ENCODE measurements around the gene DNAJC27. TPM values are rescaled to one million over a fixed set of nuclear protein-coding genes. Genes with fewer than 3 reads are reported as not detected.

DNAJC27 gene
- total RNA-seq, 1 experiment from 2014 or later = 5.4 TPM

- TF ChIP-seq NR2C2 (CRISPR knock-in tag; IDR thresholded peaks at IDR 0.05) (no peak), NR1H2 (CRISPR knock-in tag; IDR thresholded peaks at IDR 0.05) (no peak), ZNF425 (CRISPR knock-in tag; conservative IDR thresholded peaks at IDR 0.05) (no peak), TEAD4 (CRISPR knock-in tag; IDR thresholded peaks at IDR 0.05) (no peak), USF1 (CRISPR knock-in tag; IDR thresholded peaks at IDR 0.05) (no peak)
Measured at GRCh38 chr2:24929230-24929629, 42.5 kb downstream of the DNAJC27 start (continued).

- H3K4me3 Mint-ChIP-seq = no peak overlapping the region
- CTCF ChIA-PET = interaction anchor here (0.6 to 0.8 kb wide), 2 partner anchors 27 to 330 kb away, joined by 3 to 4 read pairs; no protein-coding TSS in a partner anchor
- ATAC-seq = no peak; the same call in 1 of the 2 replicates
- TF ChIP-seq ZNF423 (CRISPR knock-in tag; IDR thresholded peaks at IDR 0.05) (0 out of 2 replicates have a peak, but pooled peaks have one; percentile 14), TCF7 (CRISPR knock-in tag; IDR thresholded peaks at IDR 0.05; ENCODE audit: low read depth) (no peak)
- H3K27me3 Mint-ChIP-seq (ENCODE audit: low read depth) = no peaks in the 10 kb centered on the region
- no peaks in the 10 kb centered on the region for H3K36me3 Mint-ChIP-seq
- DNase-seq (ENCODE audit: low spot score) = no peak
- H3K4me1 Mint-ChIP-seq = peaks cover 13% of the 10 kb centered on the region
- H3K9me3 Mint-ChIP-seq = no peaks in the 10 kb centered on the region
- H3K27ac Mint-ChIP-seq = no peak overlapping the region
- POLR2A ChIA-PET = interaction anchor here (0.6 kb wide), 1 partner anchor 35 kb away, joined by 6 read pairs; no protein-coding TSS in a partner anchor
Measured at GRCh38 chr2:24928036-24928435, 43.7 kb downstream of the DNAJC27 start.

- Mint-ChIP-seq H3K4me1 (peaks cover 13% of the 10 kb centered on the region), H3K4me3 (no peak overlapping the region), H3K27ac (no peak overlapping the region), H3K27me3 (ENCODE audit: low read depth) (no peaks in the 10 kb centered on the region), H3K36me3 (no peaks in the 10 kb centered on the region), H3K9me3 (no peaks in the 10 kb centered on the region)
- ChIA-PET CTCF (interaction anchor here (0.5 to 0.9 kb wide), 3 partner anchors 182 to 270 kb away, joined by 4 to 5 read pairs (median 4); no protein-coding TSS in a partner anchor), POLR2A (no interaction called here)
- ATAC-seq (peak; percentile 45), DNase-seq (ENCODE audit: low spot score) (no peak)
- TF ChIP-seq ZNF396 (CRISPR knock-in tag; IDR thresholded peaks at IDR 0.05; ENCODE audit: borderline replicate concordance) (no peak), NR3C1 (CRISPR knock-in tag; conservative IDR thresholded peaks at IDR 0.05; ENCODE audit: low read depth) (no peak), AFF4 (CRISPR knock-in tag; IDR thresholded peaks at IDR 0.05; ENCODE audit: borderline replicate concordance) (no peak), EMX1 (CRISPR knock-in tag; IDR thresholded peaks at IDR 0.05) (no peak), E2F5 (CRISPR knock-in tag; IDR thresholded peaks at IDR 0.05) (no peak), ZNF416 (CRISPR knock-in tag; IDR thresholded peaks at IDR 0.05) (no peak), ZNF532 (CRISPR knock-in tag; IDR thresholded peaks at IDR 0.05; ENCODE audit: borderline replicate concordance) (no peak), TP53 (CRISPR knock-in tag; IDR thresholded peaks at IDR 0.05) (no peak), ELF4 (CRISPR knock-in tag; IDR thresholded peaks at IDR 0.05; ENCODE audit: low read depth) (no peak), NFYB (CRISPR knock-in tag; conservative IDR thresholded peaks at IDR 0.05; ENCODE audit: low read depth) (no peak)
Measured at GRCh38 chr2:24926602-24927252, 45.0 kb downstream of the DNAJC27 start.

Measured in WTC11 (cell line).